IPS DF 19.7 (cell line): Measurements from ENCODE around the gene SLC25A26.
"Not testable (repeated sequence)": the region's sequence is repeated elsewhere in the genome, so short reads cannot be mapped to it uniquely, and the experiment has no call there.

ENCODE experiments used
- DNase-seq: peaks from one replicate; pipeline ENCODE4 v3.0.0-alpha.2; 2013; ENCODE audit warnings: low read depth, low spot score

The SLC25A26 gene

DNA sequence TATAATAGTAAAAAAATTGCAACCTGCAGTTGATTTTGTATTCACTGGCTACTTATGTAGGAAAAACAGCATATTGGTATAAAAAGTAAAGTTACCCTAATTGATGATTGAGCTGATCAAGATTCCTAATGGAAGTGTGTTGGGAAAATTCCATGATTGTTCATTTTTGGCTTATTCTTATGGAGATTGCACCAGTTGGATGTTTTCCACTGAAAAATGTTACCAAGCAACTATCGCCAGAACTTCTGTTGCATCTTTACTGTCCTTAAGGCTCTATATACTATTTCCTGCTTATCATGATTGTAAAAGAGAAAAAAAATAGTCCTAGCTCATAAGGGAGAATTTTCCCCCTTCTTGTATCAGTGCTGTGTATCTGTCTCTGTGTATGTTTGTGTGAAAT lies 48.6 kb downstream of the SLC25A26 start:
- no peak for DNase-seq

GRCh38 chr3:66270288-66270687 lies 49.5 kb downstream of the SLC25A26 start:
- DNase-seq: no peak

- DNase-seq: no peak
Measured at GRCh38 chr3:66270701-66271100, 49.9 kb downstream of the SLC25A26 start.

DNA sequence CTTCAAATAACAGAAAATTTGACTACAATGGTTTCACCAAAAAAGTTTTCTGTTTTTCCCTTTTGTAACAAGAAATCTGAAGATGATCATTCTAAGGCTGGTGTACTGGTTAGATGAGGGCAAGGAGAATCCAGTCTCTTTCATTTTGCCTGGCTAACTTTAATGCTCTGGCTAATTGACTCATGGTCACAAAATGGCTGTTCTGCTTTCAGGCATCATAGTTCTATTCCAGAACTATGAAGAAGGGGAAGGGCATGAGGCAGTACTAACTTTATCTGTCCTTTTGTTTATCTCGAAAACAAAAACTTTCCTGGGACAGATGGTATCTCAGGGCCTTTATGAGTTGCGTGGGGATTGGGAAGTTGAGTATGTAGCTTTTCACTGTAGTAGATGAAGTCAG lies 50.4 kb downstream of the SLC25A26 start:
- DNase-seq: no peak

DNA sequence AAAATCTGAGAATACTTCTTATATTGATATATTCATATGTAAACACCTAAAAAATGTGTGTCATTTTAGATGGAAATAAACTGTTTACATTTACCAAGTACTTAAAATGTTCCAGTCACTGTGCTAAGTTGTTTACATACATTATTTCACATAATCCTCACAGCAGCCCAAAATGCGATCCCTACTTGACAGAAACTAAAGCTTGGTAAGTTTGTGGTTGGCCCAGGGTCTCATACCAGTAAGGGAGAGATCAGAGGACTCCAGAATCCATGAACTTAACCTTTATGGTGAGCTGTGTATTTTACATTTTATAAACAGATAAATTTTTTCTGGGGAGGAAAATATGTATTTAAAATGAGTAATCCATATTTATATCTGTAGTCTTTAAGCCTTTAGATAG lies 51.2 kb downstream of the SLC25A26 start:
- no peak for DNase-seq

GRCh38 chr3:66274837-66275236 lies 54.0 kb downstream of the SLC25A26 start:
- DNase-seq: not testable (repeated sequence)

- DNase-seq: no peak
Measured at GRCh38 chr3:66276705-66277274, 56.0 kb downstream of the SLC25A26 start.

GRCh38 chr3:66279168-66279567 lies 58.4 kb downstream of the SLC25A26 start:
- DNase-seq: no peak

DNA sequence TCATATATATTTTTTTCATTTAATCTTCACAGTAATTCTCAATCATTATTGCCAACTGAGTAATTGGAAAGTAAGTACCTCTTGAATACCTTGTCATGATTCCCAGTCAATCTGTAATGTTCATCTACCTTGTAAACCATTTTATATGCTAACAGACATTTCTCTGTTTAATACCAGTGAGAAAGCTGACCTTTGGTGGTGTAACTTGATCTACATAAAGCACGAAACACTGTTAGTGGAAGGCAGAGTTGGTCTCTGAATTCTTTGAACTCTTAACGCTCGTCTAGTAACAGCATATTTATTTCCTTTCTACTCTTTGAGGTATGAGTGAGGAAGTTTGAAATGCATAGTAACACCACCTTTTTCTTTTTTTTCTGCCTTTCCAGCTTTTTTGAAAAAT lies 59.5 kb downstream of the SLC25A26 start:
- no peak for DNase-seq

GRCh38 chr3:66291922-66292321 lies 71.1 kb downstream of the SLC25A26 start:
- not testable (repeated sequence) for DNase-seq

GRCh38 chr3:66297260-66297873 lies 76.6 kb downstream of the SLC25A26 start:
- no peak for DNase-seq

GRCh38 chr3:66297900-66298299 lies 77.1 kb downstream of the SLC25A26 start:
- no peak for DNase-seq

GRCh38 chr3:66298591-66298990 lies 77.8 kb downstream of the SLC25A26 start:
- DNase-seq: no peak

- not testable (repeated sequence) for DNase-seq
Measured at GRCh38 chr3:66299085-66299484, 78.3 kb downstream of the SLC25A26 start.

- DNase-seq: no peak
Measured at GRCh38 chr3:66299891-66300290, 79.1 kb downstream of the SLC25A26 start.

- no peak for DNase-seq
Measured at GRCh38 chr3:66302288-66302687, 81.5 kb downstream of the SLC25A26 start.

DNA sequence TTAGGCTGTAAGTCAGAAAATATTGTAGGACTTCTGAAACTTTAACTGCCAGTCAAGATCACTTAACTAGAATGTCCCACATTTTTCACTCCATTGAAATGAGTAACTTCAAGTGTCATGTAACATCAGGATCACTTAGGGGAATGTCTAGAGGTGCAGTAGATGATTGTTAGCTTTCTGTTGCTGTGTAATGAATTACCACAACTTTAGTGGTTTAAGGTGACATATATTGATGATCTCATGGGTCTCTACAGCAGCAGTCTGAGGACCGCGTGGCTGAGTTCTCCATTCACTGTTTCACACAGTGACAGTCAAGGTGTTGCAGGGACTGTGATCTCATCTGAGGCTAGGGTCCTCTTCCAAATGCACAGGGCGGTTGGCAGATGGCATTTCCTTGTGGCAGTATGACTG lies 82.7 kb downstream of the SLC25A26 start:
- DNase-seq: no peak

GRCh38 chr3:66304293-66304692 lies 83.5 kb downstream of the SLC25A26 start:
- no peak for DNase-seq

DNA sequence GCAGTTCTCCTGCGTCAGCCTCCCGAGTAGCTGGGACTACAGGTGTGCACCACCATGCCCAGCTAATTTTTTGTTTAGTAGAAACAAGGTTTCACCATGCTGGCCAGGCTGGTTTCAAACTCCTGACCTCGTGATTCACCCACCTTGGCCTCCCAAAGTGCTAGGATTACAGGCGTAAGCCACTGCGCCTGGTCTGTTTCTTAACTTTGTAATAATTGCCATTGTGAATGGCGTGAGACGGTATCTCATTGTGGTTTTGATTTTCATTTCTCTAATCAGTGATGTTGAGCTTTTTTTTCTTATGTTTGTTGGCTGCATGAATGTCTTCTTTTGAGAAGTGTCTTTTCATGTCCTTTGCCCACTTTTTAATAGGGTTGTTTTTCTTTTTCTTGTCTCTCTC lies 85.3 kb downstream of the SLC25A26 start:
- not testable (repeated sequence) for DNase-seq

GRCh38 chr3:66306991-66307390 lies 86.2 kb downstream of the SLC25A26 start:
- DNase-seq: not testable (repeated sequence)

GRCh38 chr3:66312039-66312438 lies 91.2 kb downstream of the SLC25A26 start:
- DNase-seq: no peak

DNA sequence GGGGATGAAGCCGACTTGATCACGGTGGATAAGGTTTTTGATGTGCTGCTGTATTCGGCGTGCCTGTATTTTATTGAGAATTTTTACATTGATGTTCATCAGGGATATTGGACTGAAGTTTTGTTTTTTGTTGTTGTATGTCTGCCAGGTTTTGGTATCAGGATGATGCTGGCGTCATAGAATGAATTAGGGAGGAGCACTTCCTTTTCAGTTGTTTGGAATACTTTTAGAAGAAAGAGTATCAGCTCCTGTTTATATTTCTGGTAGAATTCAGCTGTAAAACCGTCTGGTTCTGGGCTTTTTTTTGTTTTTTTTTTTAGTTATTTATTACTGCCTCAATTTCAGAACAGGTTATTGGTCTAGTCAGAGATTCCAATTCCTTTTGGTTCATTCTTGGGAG lies 93.7 kb downstream of the SLC25A26 start:
- DNase-seq: no peak

- DNase-seq: no peak
Measured at GRCh38 chr3:66317750-66318376, 97.1 kb downstream of the SLC25A26 start.
